Activated CD4-positive, alpha-beta memory T cell treated with anti-CD3 and anti-CD28 coated beads, Interleukin-2, amount 10 ng/mL, durations not matched to agents 7 days and 5 days (primary cell): ENCODE data around the gene NANOGP8. TPM values are rescaled to one million over a fixed set of nuclear protein-coding genes. Genes with fewer than 3 reads are reported as not detected.

Source experiments
- total RNA-seq, 2 experiments: library from RNA; stranded (reverse); gene quantifications; one replicate each; pipeline ENCODE4 v1.2.3, GENCODE V29; 2021

The NANOGP8 gene
- total RNA-seq, 2 experiments from 2014 or later = not detected

Other genes starting within 250 kb of the NANOGP8 start
- gene AQR, start 115.6 kb downstream of the NANOGP8 start, total RNA-seq = 10 to 100 TPM; 30.3 to 31.9 TPM
- gene ZNF770, start 97.0 kb downstream of the NANOGP8 start, total RNA-seq = 10 to 100 TPM; 36.2 to 40.8 TPM